Fibroblast of mammary gland (primary cell): Measurements from ENCODE around the gene ITPRIPL1.

Source experiments
- DNase-seq: peaks from one replicate; pipeline ENCODE4 v3.0.0-alpha.2; 2010; ENCODE audit warnings: low read depth
- H3K4me3 ChIP-seq: 2 replicates; pipeline ENCODE4 v1.5.1; 2011; ENCODE audit warnings: low read depth, mild to moderate bottlenecking, low read length, moderate library complexity; ENCODE audit not compliant: control insufficient read depth
- TF ChIP-seq, protein P1 (sequence below): conservative IDR thresholded peaks from 2 replicates; pipeline ENCODE4 v1.5.1; 2011; ENCODE audit warnings: low read depth, low read length, inconsistent platforms; ENCODE audit not compliant: control insufficient read depth, insufficient read depth

Gene ITPRIPL1

DNA sequence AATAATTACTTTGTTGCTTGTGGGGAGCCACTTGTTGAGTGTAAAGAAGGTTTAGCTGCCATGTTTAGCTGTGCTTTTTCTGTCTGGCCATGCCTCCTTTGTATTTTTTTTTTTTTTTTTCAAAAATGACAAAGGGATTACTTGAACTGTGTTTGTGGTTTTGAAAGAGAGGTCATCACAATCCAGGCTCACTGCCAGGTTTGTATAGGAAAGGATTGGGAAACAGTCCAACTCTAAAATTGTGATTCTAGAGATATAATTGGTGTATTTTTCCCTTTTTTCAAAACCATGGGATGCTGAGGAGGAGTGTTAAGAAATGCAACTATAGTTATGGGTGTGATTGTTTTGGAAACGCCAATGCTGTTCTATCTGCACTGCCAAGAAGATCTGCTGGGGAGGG lies 4.3 kb downstream of the ITPRIPL1 start:
- TF ChIP-seq, protein P1, sequence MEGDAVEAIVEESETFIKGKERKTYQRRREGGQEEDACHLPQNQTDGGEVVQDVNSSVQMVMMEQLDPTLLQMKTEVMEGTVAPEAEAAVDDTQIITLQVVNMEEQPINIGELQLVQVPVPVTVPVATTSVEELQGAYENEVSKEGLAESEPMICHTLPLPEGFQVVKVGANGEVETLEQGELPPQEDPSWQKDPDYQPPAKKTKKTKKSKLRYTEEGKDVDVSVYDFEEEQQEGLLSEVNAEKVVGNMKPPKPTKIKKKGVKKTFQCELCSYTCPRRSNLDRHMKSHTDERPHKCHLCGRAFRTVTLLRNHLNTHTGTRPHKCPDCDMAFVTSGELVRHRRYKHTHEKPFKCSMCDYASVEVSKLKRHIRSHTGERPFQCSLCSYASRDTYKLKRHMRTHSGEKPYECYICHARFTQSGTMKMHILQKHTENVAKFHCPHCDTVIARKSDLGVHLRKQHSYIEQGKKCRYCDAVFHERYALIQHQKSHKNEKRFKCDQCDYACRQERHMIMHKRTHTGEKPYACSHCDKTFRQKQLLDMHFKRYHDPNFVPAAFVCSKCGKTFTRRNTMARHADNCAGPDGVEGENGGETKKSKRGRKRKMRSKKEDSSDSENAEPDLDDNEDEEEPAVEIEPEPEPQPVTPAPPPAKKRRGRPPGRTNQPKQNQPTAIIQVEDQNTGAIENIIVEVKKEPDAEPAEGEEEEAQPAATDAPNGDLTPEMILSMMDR = no peak
- peak; percentile 89 for DNase-seq
- H3K4me3 ChIP-seq = no peak overlapping the region

- no peak for DNase-seq
- TF ChIP-seq, protein P1 = no peak
- H3K4me3 ChIP-seq = no peak overlapping the region
These were observed 4.8 kb downstream of the ITPRIPL1 start for GRCh38 chr2:96329874-96330273.

DNA sequence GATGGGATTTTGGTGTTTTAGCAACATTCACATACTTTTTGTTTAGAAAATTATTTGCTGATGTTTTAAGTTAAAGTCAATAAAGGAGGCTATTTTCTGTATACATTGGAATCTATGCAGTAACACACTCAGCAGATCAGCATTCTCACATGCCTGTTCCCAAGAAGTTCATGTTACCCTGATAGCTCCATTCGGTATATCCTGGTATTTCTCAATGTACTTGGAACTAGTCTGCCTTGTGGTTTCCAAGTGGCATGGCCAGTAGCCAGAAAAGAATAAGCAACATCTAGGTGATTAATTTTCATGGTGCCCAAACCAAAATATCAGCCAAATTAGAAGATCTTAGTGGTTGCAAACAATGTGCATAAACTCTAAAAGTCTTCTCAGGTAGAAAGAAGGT lies 5.3 kb downstream of the ITPRIPL1 start:
- DNase-seq = peak; percentile 78
- TF ChIP-seq, protein P1 = no peak
- H3K4me3 ChIP-seq = no peak overlapping the region

- TF ChIP-seq, protein P1 = no peak
- no peak overlapping the region for H3K4me3 ChIP-seq
- no peak for DNase-seq
These were observed 8.6 kb downstream of the ITPRIPL1 start for GRCh38 chr2:96333708-96334107.

DNA sequence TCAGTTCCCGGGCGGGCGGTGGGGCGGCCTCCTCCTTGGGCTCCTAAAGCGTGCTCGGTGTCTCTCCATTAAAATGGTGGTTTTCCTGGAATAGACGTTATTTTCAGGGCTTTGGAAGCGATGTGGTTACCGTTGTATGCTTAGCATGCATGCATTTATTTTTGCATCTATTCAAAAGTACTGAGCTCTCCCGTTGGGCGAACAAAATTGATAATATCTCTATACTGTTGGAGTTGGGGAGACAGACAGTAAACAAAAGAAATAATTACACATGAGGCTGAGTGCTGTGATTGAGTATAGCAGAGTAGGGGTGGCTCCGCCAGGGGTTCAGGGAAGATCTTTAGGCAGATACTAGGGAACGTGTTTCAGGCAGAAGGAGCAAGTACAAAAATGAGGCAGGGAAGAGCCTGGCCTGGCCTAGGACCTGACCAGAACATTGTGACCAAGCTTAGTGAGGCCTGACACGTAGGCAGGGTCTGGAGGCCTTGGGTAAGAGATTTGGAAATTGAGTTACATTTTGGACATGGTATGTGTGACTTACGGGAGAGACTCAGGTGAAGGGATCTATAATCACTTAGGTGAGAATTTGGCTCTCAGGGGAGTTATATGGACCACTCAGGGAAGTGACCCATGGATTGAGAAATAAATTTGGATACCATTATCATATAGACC lies 11.1 kb downstream of the ITPRIPL1 start:
- TF ChIP-seq, protein P1 = no peak
- peak overlapping the region; percentile 80 for H3K4me3 ChIP-seq
- DNase-seq = no peak

DNA sequence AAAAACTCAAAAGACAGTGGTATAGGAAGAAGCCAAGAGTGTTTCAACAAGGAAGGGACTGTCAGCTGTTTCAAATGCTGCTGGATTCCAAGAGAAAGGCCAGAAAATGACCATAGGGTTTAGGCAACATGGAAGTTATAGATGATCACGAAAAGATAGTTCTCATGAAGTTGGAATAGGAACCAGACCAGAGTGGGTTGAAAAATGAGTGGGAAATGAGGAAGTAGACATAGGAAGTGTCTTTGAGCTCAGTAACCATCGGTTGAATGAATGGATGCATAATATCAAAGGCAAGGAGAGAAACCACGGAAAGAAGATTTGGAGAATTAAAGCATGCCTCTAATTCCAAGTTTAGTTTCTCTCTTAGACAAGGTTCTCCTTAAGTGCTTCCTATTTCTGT lies 11.8 kb downstream of the ITPRIPL1 start:
- TF ChIP-seq, protein P1 = no peak

More for the DNA sequence above, 11.8 kb downstream of the ITPRIPL1 start:
- peak overlapping the region; percentile 80 for H3K4me3 ChIP-seq
- no peak for DNase-seq
